Amniotic epithelial cell (primary cell): ENCODE data around the gene GPR108.
"Not testable (repeated sequence)": the region's sequence is repeated elsewhere in the genome, so short reads cannot be mapped to it uniquely, and the experiment has no call there.

Source experiments
- DNase-seq: peaks from one replicate; pipeline ENCODE4 v3.0.0-alpha.2; 2010; ENCODE audit warnings: low read depth

The GPR108 gene

GRCh38 chr19:6737284-6737872, at the start of gene GPR108:
GPR108 (minus strand) TSS chr19:6737580; CDS start chr19:6737576, 4 bp downstream.
- DNase-seq: peak; percentile 100

- no peak for DNase-seq
Observed at GRCh38 chr19:6779206-6779605, 41.8 kb upstream of the GPR108 start.

- no peak for DNase-seq
Observed at GRCh38 chr19:6778386-6778785, 41.0 kb upstream of the GPR108 start.

- DNase-seq: no peak
Observed at GRCh38 chr19:6777434-6777833, 40.1 kb upstream of the GPR108 start.

GRCh38 chr19:6776999-6777398, 39.6 kb upstream of the GPR108 start:
- no peak for DNase-seq

- DNase-seq: not testable (repeated sequence)
Observed at GRCh38 chr19:6776045-6776444, 38.7 kb upstream of the GPR108 start.

GRCh38 chr19:6774821-6775707, 37.7 kb upstream of the GPR108 start:
- no peak for DNase-seq

GRCh38 chr19:6773323-6773931, 36.0 kb upstream of the GPR108 start:
- no peak for DNase-seq

GRCh38 chr19:6772866-6773322, 35.5 kb upstream of the GPR108 start:
- DNase-seq: no peak

GRCh38 chr19:6772028-6772865, 34.9 kb upstream of the GPR108 start, which contains the start of gene VAV1:
VAV1 (plus strand) TSS chr19:6772708; CDS start chr19:6772808, 100 bp downstream.
- no peak for DNase-seq

- not testable (repeated sequence) for DNase-seq
Observed at GRCh38 chr19:6771648-6772027, 34.3 kb upstream of the GPR108 start.

- peak; percentile 38 for DNase-seq
Observed at GRCh38 chr19:6769006-6769619, 31.7 kb upstream of the GPR108 start.

GRCh38 chr19:6768236-6768785, 30.9 kb upstream of the GPR108 start:
- no peak for DNase-seq

GRCh38 chr19:6767357-6768235, 30.2 kb upstream of the GPR108 start, which contains the start of gene SH2D3A:
SH2D3A (minus strand) TSS chr19:6767435; CDS start chr19:6763748, 3,687 bp downstream.
- DNase-seq: peak; percentile 13

GRCh38 chr19:6767081-6767356, 29.6 kb upstream of the GPR108 start:
- no peak for DNase-seq

GRCh38 chr19:6766357-6767080, 29.1 kb upstream of the GPR108 start:
- no peak for DNase-seq

- DNase-seq: no peak
Observed at GRCh38 chr19:6765738-6766356, 28.5 kb upstream of the GPR108 start.

- DNase-seq: not testable (repeated sequence)
Observed at GRCh38 chr19:6762253-6762797, 24.9 kb upstream of the GPR108 start.
